HepG2 (cell line): ENCODE results near the gene HES6. TPM values are rescaled to one million over a fixed set of nuclear protein-coding genes. Genes with fewer than 3 reads are reported as not detected.

Experiments used
- ARNTL ChIP-seq: sonication (generic); formaldehyde crosslinking; IDR thresholded peaks from 2 replicates; pipeline ENCODE4 v1.4.0; 2020; ENCODE audit warnings: mild to moderate bottlenecking, missing genetic modification reagents
- BORCS8-MEF2B ChIP-seq: sonication (generic); formaldehyde crosslinking; IDR thresholded peaks from 2 replicates; pipeline ENCODE4 v1.8.0; 2022; ENCODE audit warnings: mild to moderate bottlenecking, missing genetic modification reagents
- FOSL2 ChIP-seq: sonication (generic); formaldehyde crosslinking; IDR thresholded peaks from 2 replicates; pipeline ENCODE4 v1.4.0; 2020; ENCODE audit warnings: missing genetic modification reagents
- HOXA5 ChIP-seq: sonication (generic); formaldehyde crosslinking; IDR thresholded peaks from 2 replicates; pipeline ENCODE4 v1.4.0; 2020; ENCODE audit warnings: missing genetic modification reagents
- HOXA7 ChIP-seq: sonication (generic); formaldehyde crosslinking; IDR thresholded peaks from 2 replicates; pipeline ENCODE4 v1.8.1; 2022; ENCODE audit warnings: mild to moderate bottlenecking, missing genetic modification reagents, moderate library complexity
- MTA3 ChIP-seq: sonication (generic); formaldehyde crosslinking; IDR thresholded peaks from 2 replicates; pipeline ENCODE4 v1.4.0; 2020; ENCODE audit warnings: missing genetic modification reagents
- MTF2 ChIP-seq: sonication (generic); formaldehyde crosslinking; IDR thresholded peaks from 2 replicates; pipeline ENCODE4 v1.5.0; 2020; ENCODE audit warnings: missing genetic modification reagents, borderline replicate concordance
- NKX3-1 ChIP-seq: sonication (generic); formaldehyde crosslinking; IDR thresholded peaks from 2 replicates; pipeline ENCODE4 v1.5.0; 2020; ENCODE audit warnings: missing genetic modification reagents
- PBX2 ChIP-seq: IDR thresholded peaks from 2 replicates; pipeline ENCODE4 v1.6.1; 2016; ENCODE audit warnings: control low read depth
- SATB2 ChIP-seq: sonication (generic); formaldehyde crosslinking; IDR thresholded peaks from 2 replicates; pipeline ENCODE4 v1.5.0; 2020; ENCODE audit warnings: missing genetic modification reagents
- SOX6 ChIP-seq, 2 experiments: fragments of 450-650 bp in 1 of 2; sonication (generic) in 1 of 2; formaldehyde crosslinking in 1 of 2; IDR thresholded peaks; 2 replicates each; pipeline versions ENCODE4 v1.4.0 to v1.6.1; 2017 to 2020; ENCODE audit warnings: antibody characterized with exemption in 1 of 2, mild to moderate bottlenecking in 1 of 2, missing genetic modification reagents in 1 of 2
- TEAD2 ChIP-seq: sonication (generic); formaldehyde crosslinking; IDR thresholded peaks from 2 replicates; pipeline ENCODE4 v1.9.0; 2021; ENCODE audit warnings: missing genetic modification reagents
- TOPORS ChIP-seq: sonication (generic); formaldehyde crosslinking; IDR thresholded peaks from 2 replicates; pipeline ENCODE4 v1.8.0; 2023; ENCODE audit warnings: mild to moderate bottlenecking, missing genetic modification reagents
- ZNF142 ChIP-seq: sonication (generic); formaldehyde crosslinking; IDR thresholded peaks from 2 replicates; pipeline ENCODE4 v1.4.0; 2020; ENCODE audit warnings: missing genetic modification reagents
- ZNF160 ChIP-seq: sonication (generic); formaldehyde crosslinking; IDR thresholded peaks from 2 replicates; pipeline ENCODE4 v1.8.0; 2022; ENCODE audit warnings: mild to moderate bottlenecking, inconsistent platforms, missing genetic modification reagents
- ZNF432 ChIP-seq: sonication (generic); formaldehyde crosslinking; IDR thresholded peaks from 2 replicates; pipeline ENCODE4 v1.5.0; 2020; ENCODE audit warnings: missing genetic modification reagents, mild to moderate bottlenecking, borderline replicate concordance
- ZNF616 ChIP-seq: sonication (generic); formaldehyde crosslinking; IDR thresholded peaks from 2 replicates; pipeline ENCODE4 v1.5.0; 2020; ENCODE audit warnings: low read depth, mild to moderate bottlenecking, missing genetic modification reagents
- polyA plus RNA-seq, 8 experiments: library from polyadenylated mRNA; depleted of rRNA in 3 of 8; stranded (reverse) in 7 of 8; unstranded in 1 of 8; fragments of >200 nt; fragmentation: Illumina TruSeq in 4 of 8; extraction: Trizol in 4 of 8; gene quantifications; 2 replicates each; pipeline versions ENCODE4 v1.2.1 to v1.2.3, GENCODE V29; 2011 to 2016; ENCODE audit warnings: low read depth in 4 of 8, missing spikeins in 1 of 8, mixed read lengths in 1 of 8; ENCODE audit not compliant: insufficient read depth in 1 of 8
- total RNA-seq, 5 experiments: library from RNA; depleted of rRNA; stranded (reverse); fragments of >200 nt; fragmentation: Illumina TruSeq; extraction: Trizol; gene quantifications; 2 replicates each; pipeline ENCODE4 v1.2.3, GENCODE V29; 2016; ENCODE audit warnings: low read depth in 1 of 5
- TF ChIP-seq, protein P1 (sequence below): sonication (generic); formaldehyde crosslinking; IDR thresholded peaks from 2 replicates; pipeline ENCODE4 v1.5.0; 2020; ENCODE audit warnings: mild to moderate bottlenecking, missing genetic modification reagents, borderline replicate concordance

The HES6 gene
- total and polyA plus RNA-seq, 2 of the 13 experiments (the other 11 are each of a cell fraction or from before 2014, with no cell fraction given) = 19.5 to 82.8 TPM

- 0 out of 2 replicates have a peak, but pooled peaks have one; percentile 77 for TF ChIP-seq MTF2 (CRISPR knock-in tag)
- TF ChIP-seq ZNF616 (CRISPR knock-in tag) = peak; percentile 89; the same call in 1 of the 2 replicates
- no peak for TF ChIP-seq TEAD2 (CRISPR knock-in tag)
- peak; percentile 82 for TF ChIP-seq BORCS8-MEF2B
- no peak for TF ChIP-seq HOXA7 (CRISPR knock-in tag)
- TF ChIP-seq ZNF432 (CRISPR knock-in tag) = no peak
- TF ChIP-seq ARNTL (CRISPR knock-in tag) = peak; percentile 100
- no peak for TF ChIP-seq MTA3 (CRISPR knock-in tag)
- TF ChIP-seq FOSL2 (CRISPR knock-in tag) = peak; percentile 29; the same call in 1 of the 2 replicates
- TF ChIP-seq PBX2 (CRISPR knock-in tag) = peak; percentile 97
- peak; percentile 76; the same call in 1 of the 2 replicates for TF ChIP-seq HOXA5 (CRISPR knock-in tag)
- TF ChIP-seq NKX3-1 (CRISPR knock-in tag) = no peak
- no peak; the same call in none of the 2 replicates for TF ChIP-seq TOPORS
- TF ChIP-seq SOX6 (IDR thresholded peaks at IDR 0.05) = no peak
- TF ChIP-seq SOX6 (CRISPR knock-in tag; IDR thresholded peaks at IDR 0.05) = peak; percentile 44; the same call in 1 of the 2 replicates
- peak; percentile 54; the same call in 1 of the 2 replicates for TF ChIP-seq ZNF160 (CRISPR knock-in tag)
- TF ChIP-seq, protein P1, sequence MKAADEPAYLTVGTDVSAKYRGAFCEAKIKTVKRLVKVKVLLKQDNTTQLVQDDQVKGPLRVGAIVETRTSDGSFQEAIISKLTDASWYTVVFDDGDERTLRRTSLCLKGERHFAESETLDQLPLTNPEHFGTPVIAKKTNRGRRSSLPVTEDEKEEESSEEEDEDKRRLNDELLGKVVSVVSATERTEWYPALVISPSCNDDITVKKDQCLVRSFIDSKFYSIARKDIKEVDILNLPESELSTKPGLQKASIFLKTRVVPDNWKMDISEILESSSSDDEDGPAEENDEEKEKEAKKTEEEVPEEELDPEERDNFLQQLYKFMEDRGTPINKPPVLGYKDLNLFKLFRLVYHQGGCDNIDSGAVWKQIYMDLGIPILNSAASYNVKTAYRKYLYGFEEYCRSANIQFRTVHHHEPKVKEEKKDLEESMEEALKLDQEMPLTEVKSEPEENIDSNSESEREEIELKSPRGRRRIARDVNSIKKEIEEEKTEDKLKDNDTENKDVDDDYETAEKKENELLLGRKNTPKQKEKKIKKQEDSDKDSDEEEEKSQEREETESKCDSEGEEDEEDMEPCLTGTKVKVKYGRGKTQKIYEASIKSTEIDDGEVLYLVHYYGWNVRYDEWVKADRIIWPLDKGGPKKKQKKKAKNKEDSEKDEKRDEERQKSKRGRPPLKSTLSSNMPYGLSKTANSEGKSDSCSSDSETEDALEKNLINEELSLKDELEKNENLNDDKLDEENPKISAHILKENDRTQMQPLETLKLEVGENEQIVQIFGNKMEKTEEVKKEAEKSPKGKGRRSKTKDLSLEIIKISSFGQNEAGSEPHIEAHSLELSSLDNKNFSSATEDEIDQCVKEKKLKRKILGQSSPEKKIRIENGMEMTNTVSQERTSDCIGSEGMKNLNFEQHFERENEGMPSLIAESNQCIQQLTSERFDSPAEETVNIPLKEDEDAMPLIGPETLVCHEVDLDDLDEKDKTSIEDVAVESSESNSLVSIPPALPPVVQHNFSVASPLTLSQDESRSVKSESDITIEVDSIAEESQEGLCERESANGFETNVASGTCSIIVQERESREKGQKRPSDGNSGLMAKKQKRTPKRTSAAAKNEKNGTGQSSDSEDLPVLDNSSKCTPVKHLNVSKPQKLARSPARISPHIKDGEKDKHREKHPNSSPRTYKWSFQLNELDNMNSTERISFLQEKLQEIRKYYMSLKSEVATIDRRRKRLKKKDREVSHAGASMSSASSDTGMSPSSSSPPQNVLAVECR (CRISPR knock-in tag) = peak; percentile 99
- TF ChIP-seq ZNF142 (CRISPR knock-in tag) = no peak
- no peak; the same call in 1 of the 2 replicates for TF ChIP-seq SATB2 (CRISPR knock-in tag)
These were observed 49.1 kb upstream of the HES6 start (continued) for GRCh38 chr2:238288650-238289573.
